ENCODE results near the gene IQUB.

DNA sequence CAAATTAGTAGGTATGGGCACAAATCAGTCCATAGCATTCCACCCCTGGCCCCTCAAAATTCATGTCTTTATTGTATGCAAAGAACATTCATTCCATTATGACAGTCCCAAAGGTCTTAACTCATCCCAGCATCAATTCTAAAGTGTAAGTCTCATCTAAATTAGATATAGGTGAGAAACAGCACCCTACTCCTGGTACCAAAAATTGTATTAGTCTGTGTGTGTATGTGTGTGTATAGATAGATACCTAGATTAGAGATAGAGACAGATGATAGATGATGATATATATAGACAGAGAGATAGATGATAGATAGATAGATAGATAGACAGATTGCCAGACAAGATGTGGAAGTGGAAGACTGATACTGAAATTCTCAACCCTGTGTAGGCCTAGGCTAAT is 109.9 kb downstream of the IQUB start:
- TF ChIP-seq, protein P1, sequence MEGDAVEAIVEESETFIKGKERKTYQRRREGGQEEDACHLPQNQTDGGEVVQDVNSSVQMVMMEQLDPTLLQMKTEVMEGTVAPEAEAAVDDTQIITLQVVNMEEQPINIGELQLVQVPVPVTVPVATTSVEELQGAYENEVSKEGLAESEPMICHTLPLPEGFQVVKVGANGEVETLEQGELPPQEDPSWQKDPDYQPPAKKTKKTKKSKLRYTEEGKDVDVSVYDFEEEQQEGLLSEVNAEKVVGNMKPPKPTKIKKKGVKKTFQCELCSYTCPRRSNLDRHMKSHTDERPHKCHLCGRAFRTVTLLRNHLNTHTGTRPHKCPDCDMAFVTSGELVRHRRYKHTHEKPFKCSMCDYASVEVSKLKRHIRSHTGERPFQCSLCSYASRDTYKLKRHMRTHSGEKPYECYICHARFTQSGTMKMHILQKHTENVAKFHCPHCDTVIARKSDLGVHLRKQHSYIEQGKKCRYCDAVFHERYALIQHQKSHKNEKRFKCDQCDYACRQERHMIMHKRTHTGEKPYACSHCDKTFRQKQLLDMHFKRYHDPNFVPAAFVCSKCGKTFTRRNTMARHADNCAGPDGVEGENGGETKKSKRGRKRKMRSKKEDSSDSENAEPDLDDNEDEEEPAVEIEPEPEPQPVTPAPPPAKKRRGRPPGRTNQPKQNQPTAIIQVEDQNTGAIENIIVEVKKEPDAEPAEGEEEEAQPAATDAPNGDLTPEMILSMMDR (IDR thresholded peaks at IDR 0.05), result no peak
- TF ChIP-seq POLR2A (IDR thresholded peaks at IDR 0.05) (no peak), POLR2AphosphoS5 (IDR thresholded peaks at IDR 0.05) (no peak)

Measured in prostate gland (tissue), 2 donors.